HEK293T (cell line): ENCODE measurements around the gene PRKD2.

ENCODE experiments used
- BHLHE40 ChIP-seq: fragments of 450-650 bp; IDR thresholded peaks from 2 replicates; pipeline ENCODE4 v1.6.1; 2016; ENCODE audit warnings: mild to moderate bottlenecking, moderate library complexity, borderline replicate concordance
- FOXA1 ChIP-seq: fragments of 450-650 bp; IDR thresholded peaks from 2 replicates; pipeline ENCODE4 v1.6.1; 2016; ENCODE audit warnings: mild to moderate bottlenecking
- FOXK2 ChIP-seq: fragments of 450-650 bp; IDR thresholded peaks from 2 replicates; pipeline ENCODE4 v1.6.1; 2016; ENCODE audit warnings: mild to moderate bottlenecking
- FOXM1 ChIP-seq: fragments of 450-650 bp; IDR thresholded peaks from 2 replicates; pipeline ENCODE4 v1.6.1; 2017; ENCODE audit warnings: mild to moderate bottlenecking, borderline replicate concordance
- HDGF ChIP-seq: fragments of 450-650 bp; IDR thresholded peaks from 2 replicates; pipeline ENCODE4 v1.6.1; 2017; ENCODE audit warnings: antibody characterized with exemption, borderline replicate concordance
- NFRKB ChIP-seq: fragments of 450-650 bp; IDR thresholded peaks from 2 replicates; pipeline ENCODE4 v1.6.1; 2016; ENCODE audit warnings: mild to moderate bottlenecking, moderate library complexity
- SP1 ChIP-seq: fragments of 450-650 bp; IDR thresholded peaks from 2 replicates; pipeline ENCODE4 v1.6.1; 2017
- ZNF384 ChIP-seq: fragments of 450-650 bp; IDR thresholded peaks from 2 replicates; pipeline ENCODE4 v1.6.1; 2016

DNA sequence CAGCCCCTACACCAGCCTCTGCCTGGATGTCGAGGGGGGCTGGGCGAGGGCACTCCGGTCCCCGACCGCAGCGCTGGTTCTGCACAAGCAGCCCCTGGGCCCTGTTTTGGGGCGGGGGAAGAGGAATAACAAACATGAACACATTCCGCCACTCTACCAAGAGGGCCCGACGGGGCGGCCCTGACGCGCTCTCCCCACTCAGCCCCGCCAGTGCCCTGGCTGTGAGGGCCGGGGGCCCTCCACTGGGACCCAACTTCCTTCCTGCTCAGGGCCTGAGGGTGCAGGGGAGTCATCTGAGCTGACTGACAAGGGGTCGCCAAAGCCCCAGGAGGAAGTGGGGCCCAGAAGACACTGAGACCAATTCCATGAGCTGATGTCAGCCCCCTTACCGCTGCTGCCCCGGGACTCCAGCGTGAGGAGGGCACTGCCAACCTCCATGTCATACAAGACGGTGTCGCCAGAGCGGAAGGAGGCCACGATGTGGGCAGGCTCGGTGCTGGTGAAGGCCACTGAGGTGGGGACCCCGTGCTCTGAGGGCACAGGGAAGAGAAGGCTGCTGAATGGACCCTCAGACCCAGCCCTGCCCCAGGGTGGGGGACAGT is 5.6 kb upstream of the PRKD2 start:
- TF ChIP-seq FOXM1 (no peak), ZNF384 (no peak), BHLHE40 (no peak), FOXA1 (no peak), FOXK2 (no peak), HDGF (no peak), NFRKB (no peak), SP1 (no peak)
